ENCODE measurements around the gene MTUS2.
A peak's percentile ranks its signal among the peaks of the same experiment; 100 is the strongest.

MTUS2 gene

DNA sequence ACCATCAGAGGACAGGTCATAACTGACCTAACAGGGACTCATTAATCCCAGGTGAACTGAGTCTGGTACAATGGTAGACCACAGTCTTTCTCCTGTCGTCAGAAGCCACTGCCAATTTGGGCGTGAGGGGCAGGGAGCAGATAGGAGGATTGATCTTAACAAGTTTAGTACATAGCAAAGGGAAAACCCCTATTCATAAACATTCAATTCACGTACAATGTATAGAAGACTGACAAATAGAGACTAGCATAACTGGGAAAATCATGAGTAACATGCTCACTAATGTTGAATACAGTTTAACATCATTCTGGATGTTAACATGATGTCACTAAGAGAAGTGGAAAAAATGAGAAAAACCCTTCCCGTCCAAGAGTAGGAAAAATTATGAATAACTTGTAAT is 721.3 kb downstream of the MTUS2 start:
- TF ChIP-seq, protein P1, sequence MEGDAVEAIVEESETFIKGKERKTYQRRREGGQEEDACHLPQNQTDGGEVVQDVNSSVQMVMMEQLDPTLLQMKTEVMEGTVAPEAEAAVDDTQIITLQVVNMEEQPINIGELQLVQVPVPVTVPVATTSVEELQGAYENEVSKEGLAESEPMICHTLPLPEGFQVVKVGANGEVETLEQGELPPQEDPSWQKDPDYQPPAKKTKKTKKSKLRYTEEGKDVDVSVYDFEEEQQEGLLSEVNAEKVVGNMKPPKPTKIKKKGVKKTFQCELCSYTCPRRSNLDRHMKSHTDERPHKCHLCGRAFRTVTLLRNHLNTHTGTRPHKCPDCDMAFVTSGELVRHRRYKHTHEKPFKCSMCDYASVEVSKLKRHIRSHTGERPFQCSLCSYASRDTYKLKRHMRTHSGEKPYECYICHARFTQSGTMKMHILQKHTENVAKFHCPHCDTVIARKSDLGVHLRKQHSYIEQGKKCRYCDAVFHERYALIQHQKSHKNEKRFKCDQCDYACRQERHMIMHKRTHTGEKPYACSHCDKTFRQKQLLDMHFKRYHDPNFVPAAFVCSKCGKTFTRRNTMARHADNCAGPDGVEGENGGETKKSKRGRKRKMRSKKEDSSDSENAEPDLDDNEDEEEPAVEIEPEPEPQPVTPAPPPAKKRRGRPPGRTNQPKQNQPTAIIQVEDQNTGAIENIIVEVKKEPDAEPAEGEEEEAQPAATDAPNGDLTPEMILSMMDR (conservative IDR thresholded peaks at IDR 0.05) = no peak
- H3K27ac ChIP-seq = no peak overlapping the region; the same call in 1 of the 2 replicates

DNA sequence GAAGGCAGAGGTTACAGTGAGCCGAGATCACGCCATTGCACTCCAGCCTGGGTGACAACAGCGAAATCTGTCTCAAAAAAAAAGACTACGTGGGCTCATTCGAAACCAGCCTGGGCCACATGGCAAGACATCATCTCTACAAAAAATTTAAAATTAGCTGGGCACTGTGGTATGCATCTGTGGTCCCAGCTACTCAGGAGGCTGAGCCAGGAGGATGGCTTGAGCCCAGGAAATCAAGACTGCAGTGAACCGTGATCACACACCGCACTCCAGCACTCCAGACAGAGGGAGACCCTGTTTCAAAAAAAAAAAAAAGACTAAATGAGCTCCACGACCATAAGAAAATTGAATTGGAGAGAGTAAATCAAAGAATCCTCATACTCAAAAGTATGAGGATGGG is 722.2 kb downstream of the MTUS2 start:
- TF ChIP-seq, protein P1 (conservative IDR thresholded peaks at IDR 0.05) = no peak
- no peak overlapping the region for H3K27ac ChIP-seq

- TF ChIP-seq, protein P1 (conservative IDR thresholded peaks at IDR 0.05) = no peak
Observed at GRCh38 chr13:29543230-29544215, 723.4 kb downstream of the MTUS2 start.

DNA sequence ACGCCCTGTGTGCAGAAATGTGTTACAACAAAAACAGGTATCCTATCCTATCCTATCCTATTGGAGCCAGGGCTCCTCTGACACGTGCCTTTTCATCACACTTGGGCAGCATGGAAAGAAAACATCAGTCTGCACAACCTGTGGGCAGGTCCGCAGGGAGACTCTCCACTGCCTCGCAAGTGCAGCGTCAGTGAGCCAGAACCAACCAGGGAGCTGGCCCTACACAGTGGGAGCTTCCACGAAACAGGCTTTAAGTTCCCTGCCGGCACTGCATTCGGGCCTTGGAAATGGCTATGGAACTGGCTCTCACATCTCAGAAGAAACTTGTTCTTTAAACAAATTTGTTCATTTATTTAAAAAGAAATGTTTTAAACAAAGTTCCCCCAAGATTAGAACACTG is 725.8 kb downstream of the MTUS2 start:
- TF ChIP-seq, protein P1 (conservative IDR thresholded peaks at IDR 0.05) = no peak
- peak overlapping the region; percentile 93; the same call in 1 of the 2 replicates for H3K27ac ChIP-seq

More at GRCh38 chr13:29543230-29544215, 723.4 kb downstream of the MTUS2 start:
- no peak overlapping the region for H3K27ac ChIP-seq

- TF ChIP-seq, protein P1 (conservative IDR thresholded peaks at IDR 0.05) = no peak
- H3K27ac ChIP-seq = peak overlapping the region; percentile 93; the same call in 1 of the 2 replicates
Observed at GRCh38 chr13:29546662-29547061, 726.5 kb downstream of the MTUS2 start.

GRCh38 chr13:29547153-29547552 is 727.0 kb downstream of the MTUS2 start:
- H3K27ac ChIP-seq = peak overlapping the region; percentile 93
- TF ChIP-seq, protein P1 (conservative IDR thresholded peaks at IDR 0.05) = no peak

- peak overlapping the region; percentile 93 for H3K27ac ChIP-seq
- TF ChIP-seq, protein P1 (conservative IDR thresholded peaks at IDR 0.05) = no peak
Observed at GRCh38 chr13:29548722-29549121, 728.6 kb downstream of the MTUS2 start.
